Lower leg skin (tissue), 3 donors: ENCODE measurements around the gene IRF9.

Source experiments
- POLR2A ChIP-seq, 2 donors: fragments of 450-650 bp; IDR thresholded peaks; one replicate each; pipeline ENCODE4 v1.6.1; 2016 to 2017; ENCODE audit warnings: antibody characterized with exemption in 2 of 2, mild to moderate bottlenecking in 1 of 2, moderate library complexity in 1 of 2
- TF ChIP-seq, protein P1 (sequence below), 3 donors: fragments of 450-650 bp; IDR thresholded peaks; one replicate each; pipeline ENCODE4 v1.5.1; 2016; ENCODE audit warnings: antibody characterized with exemption in 3 of 3, mild to moderate bottlenecking in 3 of 3, moderate library complexity in 2 of 3

DNA sequence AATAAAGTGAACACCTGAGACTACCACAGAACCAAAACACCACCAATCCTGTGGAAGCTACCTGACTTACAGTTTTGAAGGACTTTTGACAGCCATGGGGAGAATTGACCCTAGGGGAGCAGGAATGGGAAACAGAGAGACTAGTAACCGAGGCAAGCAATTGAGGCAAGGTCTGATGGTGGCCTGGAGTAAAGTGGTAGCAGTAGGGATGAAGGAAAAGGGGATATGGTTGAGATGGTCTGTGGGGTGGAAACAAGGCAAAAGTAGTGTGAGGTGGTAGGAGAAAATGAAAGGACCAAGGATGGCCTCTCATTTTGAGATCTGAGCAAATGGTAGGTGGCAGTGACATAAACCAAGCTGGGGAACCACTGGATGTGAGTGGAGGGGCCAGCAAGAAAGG is 4.2 kb upstream of the IRF9 start:
- TF ChIP-seq, protein P1, sequence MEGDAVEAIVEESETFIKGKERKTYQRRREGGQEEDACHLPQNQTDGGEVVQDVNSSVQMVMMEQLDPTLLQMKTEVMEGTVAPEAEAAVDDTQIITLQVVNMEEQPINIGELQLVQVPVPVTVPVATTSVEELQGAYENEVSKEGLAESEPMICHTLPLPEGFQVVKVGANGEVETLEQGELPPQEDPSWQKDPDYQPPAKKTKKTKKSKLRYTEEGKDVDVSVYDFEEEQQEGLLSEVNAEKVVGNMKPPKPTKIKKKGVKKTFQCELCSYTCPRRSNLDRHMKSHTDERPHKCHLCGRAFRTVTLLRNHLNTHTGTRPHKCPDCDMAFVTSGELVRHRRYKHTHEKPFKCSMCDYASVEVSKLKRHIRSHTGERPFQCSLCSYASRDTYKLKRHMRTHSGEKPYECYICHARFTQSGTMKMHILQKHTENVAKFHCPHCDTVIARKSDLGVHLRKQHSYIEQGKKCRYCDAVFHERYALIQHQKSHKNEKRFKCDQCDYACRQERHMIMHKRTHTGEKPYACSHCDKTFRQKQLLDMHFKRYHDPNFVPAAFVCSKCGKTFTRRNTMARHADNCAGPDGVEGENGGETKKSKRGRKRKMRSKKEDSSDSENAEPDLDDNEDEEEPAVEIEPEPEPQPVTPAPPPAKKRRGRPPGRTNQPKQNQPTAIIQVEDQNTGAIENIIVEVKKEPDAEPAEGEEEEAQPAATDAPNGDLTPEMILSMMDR (IDR thresholded peaks at IDR 0.05), result no peak
- no peak for TF ChIP-seq POLR2A (IDR thresholded peaks at IDR 0.05)
